ENCODE results near the gene WIZ.

Gene WIZ

DNA sequence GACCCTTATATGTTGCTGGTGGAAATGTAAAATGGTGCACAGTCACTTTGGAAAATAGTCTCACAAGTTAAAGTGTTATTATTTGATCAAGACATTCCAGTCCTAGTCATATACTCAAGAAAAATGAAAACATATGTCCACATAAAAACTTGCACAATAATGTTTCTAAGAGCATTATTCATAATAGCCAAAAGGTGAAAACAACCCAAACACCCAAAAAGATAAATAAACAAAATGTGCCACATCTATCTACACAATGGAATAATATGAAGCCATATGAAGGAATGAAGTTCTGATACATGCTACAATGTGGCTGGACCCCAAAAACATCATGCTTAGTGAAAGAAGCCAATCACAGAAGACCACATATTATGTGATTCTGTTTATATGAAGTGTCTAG is 55.8 kb downstream of the WIZ start:
- DNase-seq (ENCODE audit: low read depth) = no peak
- TF ChIP-seq, protein P1, sequence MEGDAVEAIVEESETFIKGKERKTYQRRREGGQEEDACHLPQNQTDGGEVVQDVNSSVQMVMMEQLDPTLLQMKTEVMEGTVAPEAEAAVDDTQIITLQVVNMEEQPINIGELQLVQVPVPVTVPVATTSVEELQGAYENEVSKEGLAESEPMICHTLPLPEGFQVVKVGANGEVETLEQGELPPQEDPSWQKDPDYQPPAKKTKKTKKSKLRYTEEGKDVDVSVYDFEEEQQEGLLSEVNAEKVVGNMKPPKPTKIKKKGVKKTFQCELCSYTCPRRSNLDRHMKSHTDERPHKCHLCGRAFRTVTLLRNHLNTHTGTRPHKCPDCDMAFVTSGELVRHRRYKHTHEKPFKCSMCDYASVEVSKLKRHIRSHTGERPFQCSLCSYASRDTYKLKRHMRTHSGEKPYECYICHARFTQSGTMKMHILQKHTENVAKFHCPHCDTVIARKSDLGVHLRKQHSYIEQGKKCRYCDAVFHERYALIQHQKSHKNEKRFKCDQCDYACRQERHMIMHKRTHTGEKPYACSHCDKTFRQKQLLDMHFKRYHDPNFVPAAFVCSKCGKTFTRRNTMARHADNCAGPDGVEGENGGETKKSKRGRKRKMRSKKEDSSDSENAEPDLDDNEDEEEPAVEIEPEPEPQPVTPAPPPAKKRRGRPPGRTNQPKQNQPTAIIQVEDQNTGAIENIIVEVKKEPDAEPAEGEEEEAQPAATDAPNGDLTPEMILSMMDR (IDR thresholded peaks at IDR 0.05; ENCODE audit: low read depth, low read length, missing control alignments) = no peak
- H3K4me3 ChIP-seq (ENCODE audit: low read depth, low read length) = no peak overlapping the region

DNA sequence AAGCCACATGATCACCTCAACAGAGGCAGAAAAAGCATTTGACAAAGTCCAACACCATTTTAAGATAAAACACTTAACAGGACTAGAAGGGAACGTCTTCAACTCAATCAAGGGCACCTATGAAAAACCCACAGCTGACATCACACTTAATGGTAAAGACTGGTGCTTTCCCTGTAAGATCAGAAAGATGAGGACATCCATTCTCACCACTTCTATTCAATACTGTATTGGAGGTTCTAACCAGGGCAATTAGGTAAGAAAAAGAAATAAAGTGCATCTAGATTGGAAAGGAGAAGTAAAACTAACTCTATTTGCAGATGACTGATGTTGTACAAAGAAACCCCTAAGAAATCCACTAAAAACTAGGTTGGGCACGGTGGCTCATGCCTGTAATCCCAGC is 58.9 kb downstream of the WIZ start:
- TF ChIP-seq, protein P1 (IDR thresholded peaks at IDR 0.05; ENCODE audit: low read depth, low read length, missing control alignments) = no peak
- no peak for DNase-seq (ENCODE audit: low read depth)
- no peak overlapping the region for H3K4me3 ChIP-seq (ENCODE audit: low read depth, low read length)

DNA sequence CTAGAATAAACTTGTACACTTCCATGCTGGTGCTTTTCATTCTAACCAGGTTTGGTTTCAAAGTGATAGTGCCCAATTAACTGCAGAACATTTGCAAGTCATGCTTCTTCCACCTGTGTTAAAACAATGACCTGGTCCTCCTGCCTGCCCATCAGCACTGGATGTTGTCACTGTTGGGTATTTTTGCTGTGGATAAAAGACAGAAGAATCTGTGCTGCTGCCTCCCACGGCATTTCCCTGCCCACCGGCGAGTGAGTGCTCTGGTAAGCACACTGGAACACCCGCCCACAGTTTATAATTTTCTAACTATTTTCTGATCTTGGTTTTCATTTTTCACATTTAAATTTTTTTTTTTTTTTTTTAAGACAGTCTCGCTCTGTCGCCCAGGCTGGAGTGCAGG is 67.9 kb downstream of the WIZ start:
- DNase-seq (ENCODE audit: low read depth) = no peak
- H3K4me3 ChIP-seq (ENCODE audit: low read depth, low read length) = no peak overlapping the region
- TF ChIP-seq, protein P1 (IDR thresholded peaks at IDR 0.05; ENCODE audit: low read depth, low read length, missing control alignments) = no peak

DNA sequence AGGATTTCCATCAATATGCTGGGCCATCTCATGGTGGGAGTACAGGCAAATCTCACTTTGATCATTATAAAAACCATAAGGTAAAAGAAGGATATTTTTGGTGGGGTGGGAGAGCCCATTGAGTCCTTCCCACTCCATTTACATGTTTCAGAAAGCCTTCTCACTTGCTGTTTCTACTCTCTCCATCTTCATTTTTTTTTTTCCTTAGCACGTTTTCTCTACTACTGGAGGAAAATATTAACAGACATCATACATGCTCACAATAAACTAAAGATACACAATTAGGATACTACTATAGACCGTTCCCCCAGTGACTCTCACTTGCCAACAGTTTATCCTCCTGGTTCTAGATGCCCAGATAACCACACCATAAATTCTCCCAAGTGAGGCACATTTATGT is 68.3 kb downstream of the WIZ start:
- TF ChIP-seq, protein P1 (IDR thresholded peaks at IDR 0.05; ENCODE audit: low read depth, low read length, missing control alignments) = no peak
- DNase-seq (ENCODE audit: low read depth) = no peak
- H3K4me3 ChIP-seq (ENCODE audit: low read depth, low read length) = no peak overlapping the region

DNA sequence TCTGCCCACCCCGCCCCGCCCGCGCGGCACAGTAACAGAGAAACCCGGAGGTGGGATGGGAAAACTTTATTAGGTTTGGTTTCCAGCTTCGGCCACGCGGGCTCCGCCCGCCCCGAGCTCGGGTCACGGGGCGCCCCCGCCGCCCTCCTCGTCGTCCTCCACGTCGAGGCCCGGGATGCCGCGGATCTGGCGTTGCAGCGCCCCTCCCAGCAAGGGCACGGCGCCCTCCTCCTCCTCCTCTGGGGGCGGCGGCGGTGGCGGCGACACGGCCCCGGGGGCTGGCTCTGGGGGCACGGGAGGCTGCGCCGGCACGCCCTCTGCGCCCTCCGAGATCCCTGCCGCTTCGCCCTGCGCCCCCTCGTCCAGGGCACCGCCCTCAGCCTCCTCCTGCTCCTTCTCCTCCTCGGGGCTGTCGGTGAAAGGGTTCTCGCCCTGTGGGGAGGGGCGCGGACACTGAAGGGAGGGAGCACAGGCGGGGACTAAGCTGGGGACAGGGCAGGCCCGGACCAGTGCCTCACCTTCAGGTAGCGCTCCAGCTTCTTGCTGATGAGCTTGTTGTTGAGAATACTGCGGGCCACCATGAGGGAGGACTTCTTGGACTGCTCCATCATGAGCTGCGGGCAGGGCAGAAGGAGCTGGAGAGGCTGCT is 69.6 kb downstream of the WIZ start:
- H3K4me3 ChIP-seq (ENCODE audit: low read depth, low read length) = peak overlapping the region; percentile 80
- TF ChIP-seq, protein P1 (IDR thresholded peaks at IDR 0.05; ENCODE audit: low read depth, low read length, missing control alignments) = no peak
- DNase-seq (ENCODE audit: low read depth) = peak; percentile 19

DNA sequence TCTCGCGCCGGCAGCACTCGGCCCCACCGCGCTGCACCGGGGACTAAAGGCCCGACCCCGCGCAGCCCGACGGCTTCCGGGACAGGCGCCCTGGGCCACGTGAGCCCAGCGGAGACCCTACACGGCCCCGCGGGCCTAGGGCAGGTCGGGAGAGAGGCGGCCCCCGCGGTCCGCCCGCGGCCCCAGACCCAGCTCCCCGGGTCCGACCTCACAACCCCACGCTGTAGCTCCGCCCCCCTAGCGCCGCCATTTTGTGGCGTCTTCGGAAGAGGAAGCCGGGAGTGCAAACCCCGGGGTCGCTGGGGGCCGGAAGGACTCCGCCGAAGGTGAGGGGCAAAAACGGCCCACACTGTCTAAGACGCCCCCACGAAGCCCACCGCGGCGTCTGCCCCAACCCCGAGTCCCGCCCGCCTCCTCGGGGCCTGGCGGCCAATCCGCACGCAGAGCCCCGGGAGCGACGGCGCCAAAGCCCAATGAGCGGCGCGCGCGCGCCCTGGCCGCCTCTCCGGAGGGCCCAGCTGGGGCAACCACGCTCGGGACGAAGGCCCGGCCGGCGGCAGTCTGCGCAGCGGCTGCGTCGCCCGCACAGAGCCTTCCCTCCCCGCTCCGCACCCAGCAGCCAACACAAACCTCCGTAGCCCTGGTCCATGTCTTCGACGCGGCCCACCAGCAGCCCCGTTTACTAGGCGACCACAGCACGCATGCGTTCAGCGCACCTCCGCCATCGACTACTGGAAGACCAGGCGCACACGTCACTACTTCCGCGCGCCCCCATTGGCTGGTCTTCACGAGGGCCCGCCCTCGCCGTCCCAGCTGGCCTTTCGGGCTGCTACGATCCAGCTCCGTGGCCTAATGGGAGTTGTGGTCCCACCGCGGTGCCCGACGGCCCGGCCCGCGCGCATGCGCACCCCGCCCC is 70.4 kb downstream of the WIZ start, which contains the start of gene AKAP8:
AKAP8 (minus strand) TSS at position 705 of the 916 bp plus-strand sequence; CDS start at position 649, 56 bp downstream.
- TF ChIP-seq, protein P1 (IDR thresholded peaks at IDR 0.05; ENCODE audit: low read depth, low read length, missing control alignments) = no peak
- peak; percentile 94 for DNase-seq (ENCODE audit: low read depth)
- peak within 1 kb of the TSS; percentile 80 for H3K4me3 ChIP-seq (ENCODE audit: low read depth, low read length)
